DMS53 treated with DMSO at 0.1 percent for 48 hours (cell line): ENCODE data around the gene MUC5B.

Experiments
- DNase-seq: peaks from one replicate; lab custom pipeline; 2025; ENCODE audit not compliant: unreplicated experiment; lab: John Stamatoyannopoulos, UW

MUC5B gene

GRCh38 chr11:1295086-1295485 lies 72.2 kb downstream of the MUC5B start:
- no peak for DNase-seq

- DNase-seq = no peak
Observed at GRCh38 chr11:1295591-1295990, 72.7 kb downstream of the MUC5B start.

GRCh38 chr11:1296287-1296686 lies 73.4 kb downstream of the MUC5B start:
- no peak for DNase-seq

GRCh38 chr11:1297011-1297575 lies 74.2 kb downstream of the MUC5B start:
- no peak for DNase-seq

- DNase-seq = no peak
Observed at GRCh38 chr11:1297576-1298473, 75.0 kb downstream of the MUC5B start.

- DNase-seq = no peak
Observed at GRCh38 chr11:1298695-1299492, 76.0 kb downstream of the MUC5B start.

- DNase-seq = no peak
Observed at GRCh38 chr11:1299621-1300020, 76.8 kb downstream of the MUC5B start.

- DNase-seq = no peak
Observed at GRCh38 chr11:1300121-1300520, 77.3 kb downstream of the MUC5B start.

GRCh38 chr11:1300569-1301187 lies 77.8 kb downstream of the MUC5B start:
- DNase-seq = no peak

GRCh38 chr11:1301220-1302000 lies 78.5 kb downstream of the MUC5B start:
- no peak for DNase-seq

GRCh38 chr11:1302041-1302460 lies 79.2 kb downstream of the MUC5B start:
- DNase-seq = no peak

- DNase-seq = no peak
Observed at GRCh38 chr11:1302461-1303125, 79.7 kb downstream of the MUC5B start.

GRCh38 chr11:1303126-1303821 lies 80.4 kb downstream of the MUC5B start:
- no peak for DNase-seq

- DNase-seq = no peak
Observed at GRCh38 chr11:1303973-1304372, 81.1 kb downstream of the MUC5B start.

- DNase-seq = no peak
Observed at GRCh38 chr11:1304380-1304779, 81.5 kb downstream of the MUC5B start.

GRCh38 chr11:1305063-1305495 lies 82.2 kb downstream of the MUC5B start:
- no peak for DNase-seq

GRCh38 chr11:1305501-1306056 lies 82.7 kb downstream of the MUC5B start:
- DNase-seq = no peak

GRCh38 chr11:1306186-1307162 lies 83.6 kb downstream of the MUC5B start:
- no peak for DNase-seq
